Adrenal gland (tissue), 5 donors: ENCODE results near the gene PATJ.

ENCODE experiments used
- POLR2A ChIP-seq, 2 donors: fragments of 450-650 bp; IDR thresholded peaks; one replicate each; pipeline ENCODE4 v1.6.1; 2017; ENCODE audit warnings: antibody characterized with exemption in 2 of 2, mild to moderate bottlenecking in 2 of 2, moderate library complexity in 1 of 2
- TF ChIP-seq, protein P1 (sequence below), 6 experiments: fragments of 450-650 bp in 4 of 6; fragments of 200-600 bp in 2 of 6; sonication (generic) in 1 of 6; IDR thresholded peaks; 1 replicate in 5 of 6; 2 replicates in 1 of 6; pipeline versions ENCODE4 v1.5.1 to v1.8.0; 2016 to 2021; ENCODE audit warnings: antibody characterized with exemption in 6 of 6, mild to moderate bottlenecking in 2 of 6, moderate library complexity in 1 of 6
- donor health status: DM: no; HTN: no; CAD: no.

DNA sequence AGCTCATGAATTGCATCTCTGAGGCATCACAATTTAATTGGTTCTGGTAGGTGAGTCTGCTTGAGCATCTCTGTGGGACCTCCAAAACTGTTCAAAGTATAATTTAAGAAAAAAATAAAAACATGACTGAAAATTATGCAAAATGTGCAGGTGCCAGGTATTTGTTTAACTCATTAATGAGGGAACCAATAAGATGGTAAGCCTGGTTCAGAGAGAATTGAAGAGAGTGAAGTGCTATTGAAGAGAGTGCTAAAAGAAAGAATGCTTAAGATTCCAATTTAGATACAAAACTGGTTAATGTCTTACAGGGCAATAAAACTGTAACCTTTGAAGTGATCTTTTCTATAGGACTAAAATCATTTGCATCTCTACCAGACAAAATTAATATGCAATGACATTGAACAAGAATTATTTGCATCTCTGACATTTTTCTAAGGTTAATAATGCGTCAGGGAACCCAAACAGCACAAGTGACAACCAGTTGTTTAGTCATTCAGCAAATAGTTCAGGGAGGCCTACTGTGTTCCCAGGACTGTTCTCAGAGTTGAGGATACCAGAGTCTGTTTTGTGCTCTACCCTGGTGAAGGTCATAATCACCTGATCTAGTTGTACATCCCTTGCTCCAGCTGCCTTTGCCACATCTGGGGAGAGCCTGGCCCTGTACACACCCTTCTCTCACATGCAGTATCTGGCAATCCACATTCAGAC, 183.5 kb downstream of the PATJ start:
- TF ChIP-seq POLR2A (IDR thresholded peaks at IDR 0.05), result no peak
- TF ChIP-seq, protein P1, sequence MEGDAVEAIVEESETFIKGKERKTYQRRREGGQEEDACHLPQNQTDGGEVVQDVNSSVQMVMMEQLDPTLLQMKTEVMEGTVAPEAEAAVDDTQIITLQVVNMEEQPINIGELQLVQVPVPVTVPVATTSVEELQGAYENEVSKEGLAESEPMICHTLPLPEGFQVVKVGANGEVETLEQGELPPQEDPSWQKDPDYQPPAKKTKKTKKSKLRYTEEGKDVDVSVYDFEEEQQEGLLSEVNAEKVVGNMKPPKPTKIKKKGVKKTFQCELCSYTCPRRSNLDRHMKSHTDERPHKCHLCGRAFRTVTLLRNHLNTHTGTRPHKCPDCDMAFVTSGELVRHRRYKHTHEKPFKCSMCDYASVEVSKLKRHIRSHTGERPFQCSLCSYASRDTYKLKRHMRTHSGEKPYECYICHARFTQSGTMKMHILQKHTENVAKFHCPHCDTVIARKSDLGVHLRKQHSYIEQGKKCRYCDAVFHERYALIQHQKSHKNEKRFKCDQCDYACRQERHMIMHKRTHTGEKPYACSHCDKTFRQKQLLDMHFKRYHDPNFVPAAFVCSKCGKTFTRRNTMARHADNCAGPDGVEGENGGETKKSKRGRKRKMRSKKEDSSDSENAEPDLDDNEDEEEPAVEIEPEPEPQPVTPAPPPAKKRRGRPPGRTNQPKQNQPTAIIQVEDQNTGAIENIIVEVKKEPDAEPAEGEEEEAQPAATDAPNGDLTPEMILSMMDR (IDR thresholded peaks at IDR 0.05), result no peak
